CD4-positive, alpha-beta T cell (primary cell): ENCODE results near the gene PLLP. TPM values are rescaled to one million over a fixed set of nuclear protein-coding genes. Genes with fewer than 3 reads are reported as not detected.
A peak's percentile ranks its signal among the peaks of the same experiment; 100 is the strongest.

Experiments used
- ATAC-seq: fragments of 200-7000 bp; cut with Tn5 transposase; one replicate; pipeline ENCODE4 v1.10.0; 2022; ENCODE audit warnings: mild to moderate bottlenecking; ENCODE audit not compliant: poor library complexity
- CTCF ChIA-PET: fragments of 350-600 bp; sonication (Branson Sonifier 250); formaldehyde crosslinking; loops from one replicate; lab custom pipeline; 2021; ENCODE audit warnings: antibody characterized with exemption, inconsistent platforms; lab: Charles Lee
- POLR2A ChIA-PET: fragments of 350-600 bp; sonication (Branson Sonifier 250); formaldehyde crosslinking; loops from one replicate; lab custom pipeline; 2021; ENCODE audit warnings: antibody characterized with exemption, inconsistent platforms; lab: Charles Lee
- DNase-seq, 14 experiments: peaks; one replicate each; pipeline ENCODE4 v3.0.0-alpha.2; 2013 to 2020; ENCODE audit warnings: mixed read lengths in 2 of 14
- H3K27ac ChIP-seq, 2 donors: one replicate each; pipeline versions ENCODE4 v1.5.1 to v1.7.0; 2013; ENCODE audit warnings: low read length in 2 of 2, low read depth in 1 of 2, mild to moderate bottlenecking in 1 of 2
- H3K27me3 ChIP-seq, 2 experiments: 1 replicate in 1 of 2; 2 replicates in 1 of 2; pipeline versions ENCODE4 v1.6.1 to v1.7.0; 2013; ENCODE audit warnings: low read length in 2 of 2, control low read depth in 1 of 2, mild to moderate bottlenecking in 1 of 2, moderate library complexity in 1 of 2; ENCODE audit not compliant: insufficient read depth in 2 of 2, control insufficient read depth in 1 of 2
- H3K36me3 ChIP-seq: one replicate; pipeline ENCODE4 v1.6.1; 2013; ENCODE audit warnings: low read length, control low read depth; ENCODE audit not compliant: insufficient read depth
- H3K4me1 ChIP-seq: one replicate; pipeline ENCODE4 v1.6.1; 2013; ENCODE audit warnings: low read length, control low read depth; ENCODE audit not compliant: insufficient read depth
- H3K4me3 ChIP-seq: one replicate; pipeline ENCODE4 v1.5.1; 2013; ENCODE audit warnings: mild to moderate bottlenecking, low read length, moderate library complexity
- H3K9me3 ChIP-seq, 2 experiments: 1 replicate in 1 of 2; 2 replicates in 1 of 2; pipeline versions ENCODE4 v1.6.1 to v1.7.0; 2013; ENCODE audit warnings: low read length in 2 of 2, mild to moderate bottlenecking in 2 of 2, control low read depth in 1 of 2, moderate library complexity in 1 of 2; ENCODE audit not compliant: control insufficient read depth in 1 of 2, insufficient read depth in 1 of 2
- H3K27ac Mint-ChIP-seq: one replicate; pipeline ENCODE4 v1.8.0; 2020; ENCODE audit warnings: mixed read lengths
- H3K27me3 Mint-ChIP-seq: one replicate; pipeline ENCODE4 v1.8.0; 2021; ENCODE audit warnings: mixed read lengths
- H3K36me3 Mint-ChIP-seq: one replicate; pipeline ENCODE4 v1.8.0; 2021; ENCODE audit warnings: low read depth, mixed read lengths
- H3K4me1 Mint-ChIP-seq: one replicate; pipeline ENCODE4 v1.8.0; 2021; ENCODE audit warnings: low read depth, mixed read lengths
- H3K4me3 Mint-ChIP-seq: one replicate; pipeline ENCODE4 v1.8.0; 2020; ENCODE audit warnings: mild to moderate bottlenecking, mixed read lengths
- H3K9me3 Mint-ChIP-seq: one replicate; pipeline ENCODE4 v1.8.0; 2020; ENCODE audit warnings: mixed read lengths
- CTCF ChIP-seq: fragments of 200-600 bp; IDR thresholded peaks from one replicate; pipeline ENCODE4 v1.8.0; 2022; ENCODE audit warnings: antibody characterized with exemption, mild to moderate bottlenecking
- intact Hi-C, 2 experiments: fragments of 100-400 bp; cut with DNase I in 1 of 2; cut with micrococcal nuclease in 1 of 2; formaldehyde crosslinking; loops; one replicate each; pipeline versions ENCODE4 v1.15.1 to v1.9.0; 2023 to 2025; cut with DNase I, micrococcal nuclease
- total RNA-seq, 174 experiments: library from RNA in 2 of 174; stranded (reverse) in 2 of 174; gene quantifications; one replicate each; pipeline ENCODE4 v1.2.3 and lab custom pipeline; 2021 to 2026

Gene PLLP
- total RNA-seq, 2 experiments from 2014 or later = 1.8 to 2.5 TPM

GRCh38 chr16:57266531-57267260 is 17.8 kb downstream of the PLLP start:
- Mint-ChIP-seq H3K4me3 (peak overlapping the region; percentile 43), H3K27ac (peak overlapping the region; percentile 97), H3K36me3 (no peaks in the 10 kb centered on the region), H3K27me3 (no peaks in the 10 kb centered on the region), H3K9me3 (no peaks in the 10 kb centered on the region), H3K4me1 (peaks cover 53% of the 10 kb centered on the region)
- H3K36me3 ChIP-seq = no peaks in the 10 kb centered on the region
- peak overlapping the region in 1 of 2 donors; percentile 57 for H3K27ac ChIP-seq
- ChIA-PET POLR2A (interaction anchor here (0.6 to 4.2 kb wide), 10 partner anchors 11 to 264 kb away, joined by 3 to 25 read pairs (median 4); partner anchors contain the start of genes ARL2BP, PLLP and POLR2C), CTCF (interaction anchor here (0.8 to 1.5 kb wide), 2 partner anchors 11 to 22 kb away, joined by 5 to 8 read pairs; partner anchors contain the start of gene ARL2BP)
- ATAC-seq = peak; percentile 87
- H3K9me3 ChIP-seq = no peaks in the 10 kb centered on the region
- no peak overlapping the region for H3K4me3 ChIP-seq
- H3K4me1 ChIP-seq = peaks cover 55% of the 10 kb centered on the region
- peak; percentile 32 to 78 (median 54) for DNase-seq
- H3K27me3 ChIP-seq = no peaks in the 10 kb centered on the region
- TF ChIP-seq CTCF = no peak
- intact Hi-C loops = loop anchor here (1.0 to 10.0 kb wide), 7 partner anchors 11 to 532 kb away; partner anchors contain the start of genes ARL2BP (in 1 of the 2), NUP93 (in 1 of the 2), PLLP (in 1 of the 2) and PSME3IP1 (in 1 of the 2)

GRCh38 chr16:57265850-57266530 is 18.5 kb downstream of the PLLP start:
- Mint-ChIP-seq H3K27me3 (no peaks in the 10 kb centered on the region), H3K4me3 (peak overlapping the region; percentile 43), H3K27ac (peak overlapping the region; percentile 97), H3K4me1 (peaks cover 53% of the 10 kb centered on the region), H3K36me3 (no peaks in the 10 kb centered on the region), H3K9me3 (no peaks in the 10 kb centered on the region)
- DNase-seq = no peak
- POLR2A ChIA-PET = interaction anchor here (0.6 to 4.2 kb wide), 8 partner anchors 14 to 265 kb away, joined by 3 to 25 read pairs (median 4); partner anchors contain the start of genes ARL2BP and PLLP
- Histone ChIP-seq H3K9me3 (no peaks in the 10 kb centered on the region), H3K4me1 (peaks cover 55% of the 10 kb centered on the region), H3K4me3 (no peak overlapping the region), H3K27ac (peak overlapping the region in 1 of 2 donors; percentile 57), H3K36me3 (no peaks in the 10 kb centered on the region), H3K27me3 (no peaks in the 10 kb centered on the region)
- no peak for TF ChIP-seq CTCF
- CTCF ChIA-PET = interaction anchor here (1.5 kb wide), 1 partner anchor 21 kb away, joined by 5 read pairs; the partner anchor contains the start of gene ARL2BP
- intact Hi-C loops = loop anchor here (1.0 to 10.0 kb wide), 7 partner anchors 11 to 531 kb away; partner anchors contain the start of genes ARL2BP (in 1 of the 2), NUP93 (in 1 of the 2), PLLP (in 1 of the 2) and PSME3IP1 (in 1 of the 2)
- no peak for ATAC-seq

- no peak for TF ChIP-seq CTCF
- Mint-ChIP-seq H3K27ac (peak overlapping the region; percentile 97), H3K9me3 (no peaks in the 10 kb centered on the region), H3K36me3 (peaks cover 5% of the 10 kb centered on the region), H3K4me3 (peak overlapping the region; percentile 12), H3K4me1 (peaks cover 61% of the 10 kb centered on the region), H3K27me3 (no peaks in the 10 kb centered on the region)
- Histone ChIP-seq H3K27me3 (no peaks in the 10 kb centered on the region), H3K27ac (peak overlapping the region in 1 of 2 donors; percentile 57), H3K36me3 (no peaks in the 10 kb centered on the region), H3K4me3 (no peak overlapping the region), H3K4me1 (peaks cover 63% of the 10 kb centered on the region), H3K9me3 (no peaks in the 10 kb centered on the region)
- intact Hi-C loops = loop anchor here in 1 of 2 experiments (10.0 kb wide), 1 partner anchor 530 kb away; the partner anchor contains the start of gene NUP93
- CTCF ChIA-PET = no interaction called here
- DNase-seq (peak in 2 of 14 experiments; percentile 23 to 47), ATAC-seq (no peak)
- POLR2A ChIA-PET = interaction anchor here (1.2 kb wide), 1 partner anchor 19 kb away, joined by 4 read pairs; no protein-coding TSS in a partner anchor
These were observed 19.5 kb downstream of the PLLP start for GRCh38 chr16:57264950-57265371.
